Endometrium (tissue), 2 donors: Measurements from ENCODE around the gene ZNF688.

Experiments
- FAIRE-seq: peaks from 2 replicates; lab custom pipeline; 2012; peaks lifted over from hg19 to GRCh38; lab: Jason Lieb, UNC
- donor health status: control.
- donor health status: control.

Gene ZNF688

GRCh38 chr16:30585400-30586191, 14.1 kb upstream of the ZNF688 start, which contains the start of gene ZNF785:
Gene ZNF785, minus strand, starts transcription at chr16:30585697. Its CDS starts 86 bp downstream, at chr16:30585611.
- FAIRE-seq: peak; percentile 94

GRCh38 chr16:30585022-30585399, 13.5 kb upstream of the ZNF688 start:
- FAIRE-seq: no peak

DNA sequence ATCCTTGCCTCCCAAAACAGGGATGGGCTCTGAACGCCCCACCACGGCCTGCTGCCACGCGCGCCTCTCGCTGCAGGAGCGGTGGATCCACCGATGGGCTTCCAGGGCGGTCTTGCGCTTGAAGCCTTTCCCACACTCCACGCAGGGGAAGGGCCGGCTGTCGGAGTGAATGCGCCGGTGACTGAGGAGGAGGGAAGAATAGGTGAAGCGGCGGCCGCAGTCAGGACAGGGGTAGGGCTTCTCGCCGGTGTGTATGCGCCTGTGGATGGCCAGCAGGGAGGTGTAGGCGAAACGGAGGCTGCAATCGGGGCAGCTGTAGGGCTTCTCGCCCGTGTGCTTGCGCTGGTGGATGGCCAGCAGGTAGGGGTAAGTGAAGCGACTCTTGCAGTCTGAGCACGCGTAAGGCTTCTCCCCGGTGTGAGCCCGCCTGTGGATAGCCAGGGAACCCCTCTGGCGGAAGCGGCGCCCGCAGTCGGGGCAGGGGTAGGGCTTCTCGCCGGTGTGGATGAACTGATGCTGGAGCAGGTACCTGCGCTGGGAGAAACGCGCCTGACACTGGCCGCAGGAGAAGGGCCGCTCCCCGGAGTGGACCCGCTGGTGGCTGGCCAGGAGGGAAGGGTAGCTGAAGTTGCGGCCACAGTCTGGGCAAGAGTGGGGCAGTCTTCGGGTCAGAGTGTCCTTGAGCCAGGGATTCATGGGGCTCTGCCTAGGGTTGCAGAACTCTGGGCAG, 11.3 kb upstream of the ZNF688 start:
- FAIRE-seq: no peak

GRCh38 chr16:30581457-30581856, 9.9 kb upstream of the ZNF688 start:
- no peak for FAIRE-seq

- FAIRE-seq: no peak
These were observed 3.2 kb upstream of the ZNF688 start for GRCh38 chr16:30574678-30575077.

GRCh38 chr16:30570636-30571444, 674 bp downstream of the ZNF688 start:
- no peak for FAIRE-seq

DNA sequence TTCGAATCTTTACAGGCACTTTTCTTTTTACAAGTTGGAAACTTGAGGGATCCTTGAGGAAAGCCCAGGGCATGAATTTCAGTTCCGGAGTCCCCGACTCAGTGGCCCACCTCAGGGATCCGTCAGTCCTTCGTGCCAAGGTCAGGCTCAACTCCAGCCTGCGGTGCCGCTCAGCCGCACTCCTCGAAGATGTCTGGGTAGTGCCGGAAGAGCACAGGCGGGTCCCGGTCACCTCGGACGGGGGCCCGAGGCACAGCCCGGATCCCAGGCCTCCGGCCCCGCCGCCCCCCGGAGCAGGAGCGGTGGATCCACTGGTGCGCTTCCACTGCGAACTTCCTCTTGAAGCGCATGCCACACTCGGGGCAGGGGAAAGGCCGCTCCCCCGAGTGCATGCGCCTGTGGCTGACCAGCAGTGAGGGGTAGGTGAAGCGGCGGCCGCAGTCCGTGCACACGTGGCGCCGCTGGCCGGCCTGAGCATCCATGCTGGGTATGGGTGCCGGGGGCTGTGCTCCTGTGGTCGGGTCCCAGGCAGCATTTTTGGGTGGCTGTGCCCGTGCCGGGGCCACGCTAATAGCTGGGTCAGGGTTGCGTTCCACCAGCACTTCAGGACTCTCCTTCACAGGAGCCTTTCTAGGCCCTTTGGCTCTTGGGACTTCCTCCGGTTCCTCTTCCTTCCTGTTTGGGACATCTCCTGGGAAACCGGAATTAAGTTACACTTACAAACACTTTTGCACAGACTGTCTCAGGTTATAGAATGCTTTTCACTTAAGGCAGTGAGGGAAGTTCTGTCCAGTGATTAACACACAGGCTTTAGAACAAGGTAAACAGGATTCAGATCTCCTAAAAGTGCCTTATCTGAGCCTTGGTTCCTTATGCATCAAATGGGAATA, 1.5 kb downstream of the ZNF688 start:
- no peak for FAIRE-seq

GRCh38 chr16:30569281-30569680, 2.2 kb downstream of the ZNF688 start:
- no peak for FAIRE-seq

- no peak for FAIRE-seq
These were observed 3.4 kb downstream of the ZNF688 start for GRCh38 chr16:30567991-30568638.

DNA sequence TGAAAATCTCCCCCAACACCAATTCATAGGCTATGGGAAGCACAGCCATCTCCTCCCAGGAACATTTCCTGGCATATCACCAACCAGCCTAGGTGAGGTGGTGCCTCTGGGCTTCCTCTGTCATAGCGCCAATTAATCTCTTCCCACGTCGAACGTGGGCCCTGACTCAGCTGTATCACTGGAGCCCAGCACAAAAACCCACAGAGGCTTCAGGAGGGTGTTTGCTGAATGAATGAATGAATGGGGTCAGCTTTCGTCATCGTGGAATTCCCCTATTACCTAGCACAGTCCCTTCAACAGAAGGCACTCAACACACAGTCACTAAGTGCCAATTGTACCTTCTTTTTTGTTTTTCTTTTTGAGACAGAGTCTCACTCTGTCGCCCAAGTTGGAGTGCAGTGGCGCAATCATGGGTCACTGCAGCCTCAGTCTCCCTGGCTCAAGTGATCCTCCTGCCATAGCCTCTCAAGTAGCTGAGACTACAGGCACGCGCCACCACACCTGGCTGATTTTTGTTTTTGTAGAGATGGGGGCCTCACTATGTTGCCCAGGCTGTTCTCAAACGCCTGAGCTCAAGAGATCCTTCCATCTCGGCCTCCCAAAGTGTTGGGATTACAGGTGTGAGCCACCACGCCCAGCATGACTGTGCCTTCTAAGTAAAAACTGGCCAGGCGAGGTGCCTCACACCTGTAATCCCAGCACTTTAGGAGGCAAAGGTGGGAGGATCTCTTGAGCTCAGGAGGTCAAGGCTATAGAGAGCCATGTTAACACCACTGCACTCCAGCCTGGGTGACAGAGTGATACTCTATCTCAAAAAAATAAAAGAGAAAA, 4.1 kb downstream of the ZNF688 start:
- no peak for FAIRE-seq

GRCh38 chr16:30566531-30566930, 5.0 kb downstream of the ZNF688 start:
- FAIRE-seq: no peak

GRCh38 chr16:30565984-30566383, 5.5 kb downstream of the ZNF688 start:
- FAIRE-seq: no peak

GRCh38 chr16:30565526-30565925, 6.0 kb downstream of the ZNF688 start:
- no peak for FAIRE-seq

DNA sequence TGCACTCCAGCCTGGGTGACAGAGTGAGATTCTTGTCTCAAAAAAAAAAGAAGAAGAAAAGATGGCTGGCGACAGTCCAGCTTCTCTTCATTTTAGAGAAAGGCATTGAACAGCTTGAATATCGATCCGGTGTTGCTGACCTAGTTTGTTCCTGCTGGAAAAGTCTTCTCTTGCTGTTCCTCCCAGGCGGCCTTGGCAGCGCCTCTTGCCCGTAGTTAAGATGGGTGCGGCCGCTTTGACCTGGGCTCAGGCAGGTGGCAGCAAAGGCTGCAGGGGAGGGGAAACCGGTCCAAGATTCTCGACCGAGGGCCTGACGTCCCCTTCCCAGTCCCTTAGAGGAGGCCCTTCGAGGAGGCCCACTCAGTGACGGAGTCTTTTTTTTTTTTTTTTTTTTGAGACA, 9.5 kb downstream of the ZNF688 start:
- no peak for FAIRE-seq

DNA sequence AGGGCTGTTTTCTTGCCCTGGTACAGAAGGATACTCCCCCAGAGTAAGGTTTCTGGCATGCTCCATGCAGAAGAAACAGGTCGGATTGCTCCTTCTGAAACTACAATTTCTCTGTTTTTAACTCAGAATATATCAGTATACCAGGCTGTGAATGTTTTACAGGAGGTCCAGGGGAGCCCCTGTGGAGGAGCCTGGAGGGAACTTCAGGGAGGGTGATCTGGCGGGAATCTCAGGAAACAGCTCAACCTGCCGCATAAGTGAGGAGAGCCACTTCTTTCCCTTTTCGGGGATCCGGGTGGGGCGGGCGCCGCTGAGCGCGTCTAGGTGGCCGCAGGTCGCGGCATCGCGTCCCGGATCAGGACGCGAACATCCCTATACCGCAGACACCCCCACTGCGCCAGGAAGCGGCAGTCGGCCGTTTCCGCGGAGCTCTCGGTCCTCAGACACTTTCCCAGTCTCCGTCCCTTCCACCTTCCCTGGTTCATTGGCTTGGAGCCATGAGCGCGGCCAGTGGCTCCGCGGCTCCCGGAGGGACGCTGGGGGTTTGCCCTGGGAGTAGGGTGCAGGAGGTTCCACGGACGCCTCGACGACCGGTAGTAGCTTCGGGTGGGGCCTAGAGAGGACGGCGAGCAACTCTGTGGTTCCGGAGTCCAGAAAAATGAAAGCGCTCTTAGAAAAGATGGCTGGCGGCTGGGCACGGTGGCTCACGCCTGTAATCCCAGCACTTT, 10.3 kb downstream of the ZNF688 start:
- FAIRE-seq: no peak

DNA sequence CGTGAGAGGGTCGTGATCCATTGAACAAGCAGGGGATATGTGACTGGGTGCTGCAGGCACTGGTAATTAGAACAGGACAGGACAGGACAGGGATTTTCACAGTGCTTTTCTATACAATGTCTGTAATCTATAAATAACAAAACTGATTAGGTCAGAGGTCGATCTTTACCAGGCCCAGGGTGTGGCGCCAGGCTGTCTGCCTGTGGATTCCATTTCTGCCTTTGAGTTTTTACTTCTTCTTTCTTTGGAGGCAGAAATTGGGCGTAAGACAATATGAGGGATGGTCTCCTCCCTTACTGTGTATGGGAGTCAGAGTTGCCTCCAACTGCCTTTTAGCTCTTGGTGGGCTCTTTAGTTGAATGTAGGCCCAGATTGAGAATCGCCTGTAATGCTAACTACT, 11.8 kb downstream of the ZNF688 start:
- FAIRE-seq: no peak

DNA sequence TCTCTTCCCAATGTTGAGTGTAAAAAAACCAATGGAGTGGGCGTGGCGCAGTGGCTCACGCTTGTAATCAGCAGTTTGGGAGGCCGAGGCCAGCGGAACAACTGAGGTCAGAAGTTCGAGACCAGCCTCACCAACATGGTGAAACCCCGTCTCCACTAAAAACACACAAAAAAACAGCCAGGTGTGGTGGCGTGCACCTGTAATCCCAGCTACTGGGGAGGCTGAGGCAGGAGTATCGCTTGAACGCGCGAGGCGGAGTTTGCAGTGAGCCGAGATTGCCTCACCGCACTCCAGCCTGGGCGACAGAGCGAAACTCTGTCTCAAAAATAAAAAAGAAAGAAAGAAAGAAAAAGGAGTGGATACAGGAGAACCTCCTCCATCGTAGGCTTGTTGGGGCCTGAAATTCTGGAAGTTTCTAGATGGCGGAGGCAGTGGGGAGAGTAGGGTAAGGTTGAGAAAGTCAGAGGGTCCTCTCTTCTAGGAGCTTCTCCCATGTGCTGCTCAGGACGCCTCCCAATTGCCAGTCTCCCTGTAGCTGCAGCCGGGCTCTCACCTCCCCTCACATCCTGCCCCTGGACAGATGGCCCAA, 12.6 kb downstream of the ZNF688 start:
- FAIRE-seq: no peak

DNA sequence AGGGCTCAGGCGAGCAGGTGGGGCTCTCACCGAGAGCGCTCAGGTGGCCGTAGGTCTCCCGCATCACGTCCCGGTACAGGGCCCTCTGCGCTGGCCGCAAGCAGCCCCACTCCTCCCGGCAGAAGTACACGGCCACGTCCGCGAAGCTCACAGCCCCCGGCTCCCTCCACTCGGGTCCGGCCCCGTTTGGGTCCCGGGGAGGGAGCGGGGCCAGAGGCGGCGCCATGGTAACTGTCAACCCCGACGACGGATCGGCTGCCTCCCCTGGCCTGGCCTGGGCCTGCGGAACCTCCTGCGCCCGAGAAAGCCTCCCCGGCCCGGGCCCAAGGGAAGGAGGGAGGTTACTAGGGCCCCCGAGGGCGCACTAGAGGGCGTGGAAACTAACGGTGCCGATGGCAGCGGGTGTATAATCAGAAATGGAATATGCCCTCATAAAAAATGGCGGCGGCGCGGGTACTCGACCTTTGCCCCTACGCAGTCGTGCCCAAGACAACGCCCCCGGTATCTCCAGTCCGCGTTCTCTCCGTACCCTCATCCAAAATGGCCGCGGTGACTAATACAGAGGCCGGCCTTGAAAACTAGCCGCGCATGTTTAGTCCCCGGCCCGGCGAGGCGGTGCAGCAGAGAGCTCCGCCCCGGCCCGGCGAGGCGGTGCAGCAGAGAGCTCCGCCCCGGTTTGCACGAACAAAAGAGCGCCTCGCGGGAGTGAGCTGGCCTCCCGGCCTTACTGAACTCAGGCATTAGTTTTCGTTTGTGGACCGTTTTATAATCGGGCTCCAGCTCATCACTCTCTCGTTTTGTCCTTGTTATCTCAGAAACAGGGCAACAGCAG, 13.3 kb downstream of the ZNF688 start, which contains the start of gene ZNF764:
TSS of gene ZNF764 (minus strand) at position 418 of the 832 bp plus-strand sequence. CDS start at position 226, 192 bp downstream.
- peak; percentile 98 for FAIRE-seq
